Measurements from ENCODE around the gene YTHDF1. TPM values are rescaled to one million over a fixed set of nuclear protein-coding genes. Genes with fewer than 3 reads are reported as not detected.

Gene YTHDF1
- total RNA-seq, 1 experiment from 2014 or later: 85.4 TPM

- no peaks in the 10 kb centered on the region; the same call in 1 of the 2 replicates for H3K27me3 ChIP-seq (ENCODE audit: insufficient read depth, low read length)
- no peak for DNase-seq
- no peaks in the 10 kb centered on the region for H4K20me1 ChIP-seq (ENCODE audit: control insufficient read depth, insufficient read depth, insufficient read length)
- no peak overlapping the region for H4K5ac ChIP-seq (ENCODE audit: insufficient read length, low read depth, low read length)
- Mint-ChIP-seq H3K4me3 (no peak overlapping the region), H3K4me1 (peaks cover 6 to 17% of the 10 kb centered on the region in 2 experiments), H3K27me3 (ENCODE audit: low read depth) (peaks cover 36% of the 10 kb centered on the region), H3K36me3 (ENCODE audit: insufficient read depth in 1 of 3, low read depth in 3 of 3) (no peaks in the 10 kb centered on the region), H3K9me3 (no peaks in the 10 kb centered on the region), H3K27ac (no peak overlapping the region; a peak in 1 of 7 replicates)
- H3K56ac ChIP-seq (ENCODE audit: insufficient read length, low read depth, low read length): no peak overlapping the region
- H3K9me3 ChIP-seq (ENCODE audit: control insufficient read depth, low read depth, low read length): no peaks in the 10 kb centered on the region
- no CpG with 5 or more reads among the region's 25 CpGs for WGBS (ENCODE audit: extremely low coverage, insufficient read length, low lambda C conversion rate)
- no peak overlapping the region for H2BK12ac ChIP-seq (ENCODE audit: insufficient read length, low read depth, low read length)
- no peaks in the 10 kb centered on the region for H3K79me1 ChIP-seq (ENCODE audit: insufficient read depth, low read depth, low read length, poor library complexity, severe bottlenecking)
- H3K9ac ChIP-seq (ENCODE audit: extremely low read depth, insufficient read length, low read length): no peak overlapping the region
- no peak overlapping the region for H2BK120ac ChIP-seq (ENCODE audit: low read depth, low read length, poor library complexity, severe bottlenecking)
- H2AK5ac ChIP-seq (ENCODE audit: insufficient read length, low read length): no peak overlapping the region
- H3K18ac ChIP-seq (ENCODE audit: insufficient read length, low read depth, low read length): no peak overlapping the region
- H2BK15ac ChIP-seq (ENCODE audit: low read depth, low read length): no peak overlapping the region
- H4K91ac ChIP-seq (ENCODE audit: insufficient read length, low read depth, low read length): no peak overlapping the region
- no peak overlapping the region for H2BK5ac ChIP-seq (ENCODE audit: insufficient read length, low read length)
- H3K4me1 ChIP-seq (ENCODE audit: insufficient read depth, low read length): no peaks in the 10 kb centered on the region
- TF ChIP-seq, protein P1, sequence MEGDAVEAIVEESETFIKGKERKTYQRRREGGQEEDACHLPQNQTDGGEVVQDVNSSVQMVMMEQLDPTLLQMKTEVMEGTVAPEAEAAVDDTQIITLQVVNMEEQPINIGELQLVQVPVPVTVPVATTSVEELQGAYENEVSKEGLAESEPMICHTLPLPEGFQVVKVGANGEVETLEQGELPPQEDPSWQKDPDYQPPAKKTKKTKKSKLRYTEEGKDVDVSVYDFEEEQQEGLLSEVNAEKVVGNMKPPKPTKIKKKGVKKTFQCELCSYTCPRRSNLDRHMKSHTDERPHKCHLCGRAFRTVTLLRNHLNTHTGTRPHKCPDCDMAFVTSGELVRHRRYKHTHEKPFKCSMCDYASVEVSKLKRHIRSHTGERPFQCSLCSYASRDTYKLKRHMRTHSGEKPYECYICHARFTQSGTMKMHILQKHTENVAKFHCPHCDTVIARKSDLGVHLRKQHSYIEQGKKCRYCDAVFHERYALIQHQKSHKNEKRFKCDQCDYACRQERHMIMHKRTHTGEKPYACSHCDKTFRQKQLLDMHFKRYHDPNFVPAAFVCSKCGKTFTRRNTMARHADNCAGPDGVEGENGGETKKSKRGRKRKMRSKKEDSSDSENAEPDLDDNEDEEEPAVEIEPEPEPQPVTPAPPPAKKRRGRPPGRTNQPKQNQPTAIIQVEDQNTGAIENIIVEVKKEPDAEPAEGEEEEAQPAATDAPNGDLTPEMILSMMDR (conservative IDR thresholded peaks at IDR 0.05): no peak
- no peak overlapping the region for H3K27ac ChIP-seq (ENCODE audit: insufficient read length, low read depth, low read length)
- H3K23me2 ChIP-seq (ENCODE audit: insufficient read length, low read depth, low read length, poor library complexity, severe bottlenecking): peaks cover 2% of the 10 kb centered on the region
- H3K4ac ChIP-seq (ENCODE audit: low read depth, low read length): no peak overlapping the region
- no peak overlapping the region for H2AFZ ChIP-seq (ENCODE audit: low read length)
- H3K23ac ChIP-seq (ENCODE audit: insufficient read length, low read depth, low read length): no peak overlapping the region
- H2BK20ac ChIP-seq (ENCODE audit: low read depth, low read length, poor library complexity, severe bottlenecking): no peak overlapping the region
- no peak overlapping the region for H3K4me2 ChIP-seq (ENCODE audit: insufficient read depth, insufficient read length, low read length)
- H3K14ac ChIP-seq (ENCODE audit: insufficient read depth, low read length): no peak overlapping the region; the same call in 1 of the 2 replicates
- H3K79me2 ChIP-seq (ENCODE audit: insufficient read depth, low read length): no peaks in the 10 kb centered on the region
- no peak overlapping the region for H4K8ac ChIP-seq (replicated peaks; ENCODE audit: insufficient read length, low read depth, low read length)
- H3T11ph ChIP-seq (ENCODE audit: low read length): no peak overlapping the region
Observed at GRCh38 chr20:63165356-63166192, 50.4 kb downstream of the YTHDF1 start.
